Neuronal stem cell (in vitro differentiated cells): ENCODE results near the gene CAMK1.
A peak's percentile ranks its signal among the peaks of the same experiment; 100 is the strongest.

Experiments
- DNase-seq: peaks from one replicate; pipeline ENCODE4 v3.0.0-alpha.2; 2013; ENCODE audit warnings: low spot score
- H2AFZ ChIP-seq: one replicate; pipeline ENCODE4 v1.6.1; 2013; ENCODE audit warnings: mild to moderate bottlenecking, low read length, inconsistent platforms
- H2AK5ac ChIP-seq: 2 replicates; pipeline ENCODE4 v1.6.1; 2013; ENCODE audit warnings: low read depth, mild to moderate bottlenecking, inconsistent platforms, low read length, moderate library complexity, mixed read lengths
- H2BK120ac ChIP-seq: 2 replicates; pipeline ENCODE4 v1.6.1; 2013; ENCODE audit warnings: low read depth, mild to moderate bottlenecking, inconsistent platforms, low read length, moderate library complexity, mixed read lengths
- H2BK12ac ChIP-seq: one replicate; pipeline ENCODE4 v1.6.1; 2013; ENCODE audit warnings: low read length, inconsistent platforms
- H2BK15ac ChIP-seq: 2 replicates; pipeline ENCODE4 v1.6.1; 2013; ENCODE audit warnings: mild to moderate bottlenecking, low read length, inconsistent platforms, mixed read lengths
- H2BK5ac ChIP-seq: one replicate; pipeline ENCODE4 v1.6.1; 2013; ENCODE audit warnings: inconsistent platforms, mild to moderate bottlenecking, low read length, moderate library complexity
- H3K14ac ChIP-seq: one replicate; pipeline ENCODE4 v1.6.1; 2013; ENCODE audit warnings: low read length, inconsistent platforms
- H3K18ac ChIP-seq: 2 replicates; pipeline ENCODE4 v1.6.1; 2013; ENCODE audit warnings: low read length, inconsistent platforms
- H3K23ac ChIP-seq: 2 replicates; pipeline ENCODE4 v1.6.1; 2013; ENCODE audit warnings: low read depth, mild to moderate bottlenecking, mixed read lengths, low read length, inconsistent platforms; ENCODE audit not compliant: poor library complexity
- H3K27ac ChIP-seq: replicated peaks from 3 replicates; pipeline ENCODE4 v1.5.1; 2013; ENCODE audit warnings: low read length, inconsistent platforms
- H3K27me3 ChIP-seq, 3 experiments: 2 replicates each; pipeline ENCODE4 v1.6.1; 2013; ENCODE audit warnings: low read length in 3 of 3, mild to moderate bottlenecking in 2 of 3, inconsistent platforms in 1 of 3, low read depth in 1 of 3, mixed read lengths in 1 of 3, moderate library complexity in 1 of 3; ENCODE audit not compliant: control insufficient read depth in 3 of 3, insufficient read depth in 3 of 3
- H3K36me3 ChIP-seq, 2 donors: replicated peaks in 1 of 2; 2 replicates each; pipeline ENCODE4 v1.6.1; 2013; ENCODE audit warnings: low read length in 2 of 2; ENCODE audit not compliant: control insufficient read depth in 2 of 2, insufficient read depth in 2 of 2
- H3K4ac ChIP-seq: 2 replicates; pipeline ENCODE4 v1.6.1; 2013; ENCODE audit warnings: inconsistent platforms, mild to moderate bottlenecking, low read length, moderate library complexity
- H3K4me1 ChIP-seq, 2 donors: 1 replicate in 1 of 2; 2 replicates in 1 of 2; pipeline ENCODE4 v1.6.1; 2013; ENCODE audit warnings: low read length in 2 of 2, low read depth in 1 of 2; ENCODE audit not compliant: control insufficient read depth in 2 of 2, insufficient read depth in 1 of 2
- H3K4me2 ChIP-seq: one replicate; pipeline ENCODE4 v1.6.1; 2013; ENCODE audit warnings: mild to moderate bottlenecking, low read length, inconsistent platforms; ENCODE audit not compliant: insufficient read depth, poor library complexity, severe bottlenecking
- H3K4me3 ChIP-seq, 2 donors: 2 replicates each; pipeline ENCODE4 v1.5.1; 2013; ENCODE audit warnings: low read length in 2 of 2, mild to moderate bottlenecking in 2 of 2, inconsistent platforms in 1 of 2, moderate library complexity in 1 of 2
- H3K79me1 ChIP-seq: one replicate; pipeline ENCODE4 v1.6.1; 2013; ENCODE audit warnings: low read depth, mild to moderate bottlenecking, inconsistent platforms, low read length, moderate library complexity
- H3K9ac ChIP-seq: one replicate; pipeline ENCODE4 v1.6.1; 2013; ENCODE audit warnings: mild to moderate bottlenecking, low read depth, low read length, inconsistent platforms; ENCODE audit not compliant: poor library complexity
- H3K9me3 ChIP-seq, 2 donors: replicated peaks in 1 of 2; 2 replicates each; pipeline versions ENCODE3 to v1.6.1; 2013; ENCODE audit warnings: low read length in 2 of 2, mild to moderate bottlenecking in 2 of 2, inconsistent platforms in 1 of 2, low read depth in 1 of 2, mixed read lengths in 1 of 2, moderate library complexity in 1 of 2; ENCODE audit not compliant: control insufficient read depth in 2 of 2, insufficient read depth in 1 of 2
- H4K8ac ChIP-seq: one replicate; pipeline ENCODE4 v1.6.1; 2013; ENCODE audit warnings: low read depth, mild to moderate bottlenecking, inconsistent platforms, low read length, moderate library complexity
- H4K91ac ChIP-seq: one replicate; pipeline ENCODE4 v1.6.1; 2013; ENCODE audit warnings: low read length, low read depth, mild to moderate bottlenecking, inconsistent platforms; ENCODE audit not compliant: poor library complexity
- WGBS, 2 donors: extraction: QIAGEN DNeasy Blood & Tissue Kit; methylation state at CpG; one replicate each; pipeline ENCODE4 v1.1.7; 2013; ENCODE audit warnings: missing lambda C conversion rate in 2 of 2, mixed read lengths in 1 of 2; ENCODE audit not compliant: insufficient read length in 2 of 2, insufficient replicate concordance in 1 of 2; ENCODE audit errors: extremely low coverage in 2 of 2; 5-methylcytosine and 5-hydroxymethylcytosine counted together

CAMK1 gene

GRCh38 chr3:9792405-9793160 lies 22.8 kb upstream of the CAMK1 start, which contains the start of the genes ARPC4 and TADA3:
TSS of gene ARPC4 (plus strand) at chr3:9793082. CDS start at chr3:9793122, 40 bp downstream.
TSS of gene TADA3 (minus strand) at chr3:9792473. CDS start at chr3:9791466, 1,007 bp downstream.
- DNase-seq = peak; percentile 98
- peaks cover 29 to 65% of the 10 kb centered on the region in 2 donors for H3K36me3 ChIP-seq

GRCh38 chr3:9791790-9792404 lies 22.1 kb upstream of the CAMK1 start:
- no peak overlapping the region for H3K4ac ChIP-seq
- peak overlapping the region; percentile 65 for H3K4me2 ChIP-seq
- peaks cover 7 to 9% of the 10 kb centered on the region in 2 donors for H3K4me1 ChIP-seq
- H2AFZ ChIP-seq = peak overlapping the region; percentile 98
- H3K18ac ChIP-seq = peak overlapping the region; percentile 81
- peaks cover 2% of the 10 kb centered on the region for H3K79me1 ChIP-seq
- peak overlapping the region; percentile 86 for H3K23ac ChIP-seq
- no CpG with 5 or more reads among the region's 14 CpGs for WGBS, 2 donors
- no peaks in the 10 kb centered on the region for H3K9me3 ChIP-seq
- H3K4me3 ChIP-seq = peak overlapping the region; percentile 71 to 88
- no peak overlapping the region for H2BK12ac ChIP-seq
- peak overlapping the region; percentile 27 for H3K9ac ChIP-seq
- H3K14ac ChIP-seq = no peak overlapping the region
- no peak overlapping the region for H4K91ac ChIP-seq
- no peak overlapping the region for H2BK15ac ChIP-seq
- DNase-seq = no peak
- no peak overlapping the region for H4K8ac ChIP-seq
- peak overlapping the region; percentile 98 for H3K27ac ChIP-seq
- H3K36me3 ChIP-seq = peaks cover 26 to 65% of the 10 kb centered on the region in 2 donors
- no peak overlapping the region for H2BK5ac ChIP-seq
- no peaks in the 10 kb centered on the region for H3K27me3 ChIP-seq
- no peak overlapping the region for H2BK120ac ChIP-seq
- H2AK5ac ChIP-seq = no peak overlapping the region

More at GRCh38 chr3:9792405-9793160, 22.8 kb upstream of the CAMK1 start, which contains the start of the genes ARPC4 and TADA3:
- peak within 1 kb of the TSS; percentile 86 for H3K4ac ChIP-seq
- peak within 1 kb of the TSS; percentile 77 for H3K4me2 ChIP-seq
- peak within 1 kb of the TSS; percentile 90 for H3K18ac ChIP-seq
- H3K9ac ChIP-seq = peak within 1 kb of the TSS; percentile 95
- H2BK120ac ChIP-seq = no peak within 1 kb of the TSS
- no CpG with 5 or more reads among the region's 65 CpGs for WGBS, 2 donors
- H4K91ac ChIP-seq = peak within 1 kb of the TSS; percentile 11
- peak within 1 kb of the TSS; percentile 86 for H3K23ac ChIP-seq
- peaks cover 7 to 9% of the 10 kb centered on the region in 2 donors for H3K4me1 ChIP-seq
- H3K4me3 ChIP-seq = peak within 1 kb of the TSS; percentile 71 to 88
- H2AK5ac ChIP-seq = peak within 1 kb of the TSS; percentile 13
- H3K27ac ChIP-seq = peak within 1 kb of the TSS; percentile 98
- peaks cover 3% of the 10 kb centered on the region for H3K79me1 ChIP-seq
- peak within 1 kb of the TSS; percentile 98 for H2AFZ ChIP-seq
- H3K9me3 ChIP-seq = no peaks in the 10 kb centered on the region
- H2BK5ac ChIP-seq = peak within 1 kb of the TSS; percentile 4
- H4K8ac ChIP-seq = no peak within 1 kb of the TSS
- H3K27me3 ChIP-seq = no peaks in the 10 kb centered on the region
- H2BK15ac ChIP-seq = no peak within 1 kb of the TSS
- no peak within 1 kb of the TSS for H2BK12ac ChIP-seq
- H3K14ac ChIP-seq = no peak within 1 kb of the TSS

DNA sequence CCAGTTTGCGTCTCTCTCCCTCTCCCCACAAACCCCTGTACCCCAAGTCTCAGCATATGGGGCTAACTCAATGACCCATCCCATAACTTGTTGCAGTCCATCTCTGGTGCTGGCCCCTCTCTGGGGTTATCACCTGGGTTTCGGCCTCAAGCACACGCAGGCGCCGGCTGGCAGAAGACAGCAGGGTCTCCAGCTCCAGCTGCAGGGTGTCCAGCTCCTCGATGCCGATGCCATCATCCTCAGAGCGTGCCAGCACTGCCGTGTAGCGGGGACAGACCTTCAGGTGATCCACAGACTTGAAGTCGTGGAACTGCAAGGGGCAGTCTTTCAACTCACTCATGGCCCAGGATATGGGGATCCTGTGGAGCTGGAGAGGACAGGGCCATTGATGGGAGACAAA lies 21.4 kb upstream of the CAMK1 start:
- peaks cover 2% of the 10 kb centered on the region for H3K79me1 ChIP-seq
- H3K4me3 ChIP-seq = no peak overlapping the region
- H4K8ac ChIP-seq = no peak overlapping the region
- H3K4me1 ChIP-seq = peaks cover 7 to 9% of the 10 kb centered on the region in 2 donors
- no peak overlapping the region for H3K23ac ChIP-seq
- H2BK120ac ChIP-seq = no peak overlapping the region
- no peak overlapping the region for H3K4ac ChIP-seq
- no peak overlapping the region for H3K14ac ChIP-seq
- no peak overlapping the region for H2BK15ac ChIP-seq
- no peak overlapping the region for H3K4me2 ChIP-seq
- H2BK12ac ChIP-seq = no peak overlapping the region
- no peak overlapping the region for H2AK5ac ChIP-seq
- no peaks in the 10 kb centered on the region for H3K27me3 ChIP-seq
- no peak overlapping the region for H2AFZ ChIP-seq
- H2BK5ac ChIP-seq = no peak overlapping the region
- WGBS, 2 donors = no CpG with 5 or more reads among the region's 11 CpGs
- H3K27ac ChIP-seq = no peak overlapping the region
- no peaks in the 10 kb centered on the region for H3K9me3 ChIP-seq
- H3K36me3 ChIP-seq = peaks cover 31 to 69% of the 10 kb centered on the region in 2 donors
- no peak overlapping the region for H3K18ac ChIP-seq
- H4K91ac ChIP-seq = no peak overlapping the region
- H3K9ac ChIP-seq = peak overlapping the region; percentile 24
- no peak for DNase-seq

DNA sequence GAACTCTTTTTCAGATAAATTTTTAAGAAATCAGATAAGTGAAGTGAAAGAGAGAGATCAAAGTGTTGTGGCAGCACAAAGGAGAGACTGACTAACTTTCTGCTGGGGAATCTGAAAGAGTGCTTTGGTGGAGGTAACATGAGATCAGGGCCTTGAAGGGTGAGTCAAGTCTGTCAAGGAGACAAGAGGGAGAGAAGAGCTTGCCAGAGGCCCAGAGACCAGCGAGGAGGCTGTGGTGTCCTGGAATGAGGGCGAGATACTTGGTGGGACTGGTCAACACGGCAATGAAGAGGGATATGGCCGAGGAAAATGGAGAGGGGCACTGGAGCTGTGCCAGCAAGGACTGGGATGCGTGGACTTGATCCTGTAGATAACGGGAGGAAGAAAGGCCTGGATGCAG lies 18.0 kb upstream of the CAMK1 start:
- no peak for DNase-seq
- WGBS, 2 donors = no CpG with 5 or more reads among the region's 6 CpGs
- Histone ChIP-seq H3K9ac (no peak overlapping the region), H3K14ac (no peak overlapping the region), H2BK12ac (no peak overlapping the region), H3K4me2 (no peak overlapping the region), H3K27ac (no peak overlapping the region), H2BK5ac (no peak overlapping the region), H3K4ac (no peak overlapping the region), H3K23ac (no peak overlapping the region), H3K9me3 (no peaks in the 10 kb centered on the region), H2AK5ac (no peak overlapping the region), H3K36me3 (peaks cover 42 to 82% of the 10 kb centered on the region in 2 donors), H4K8ac (no peak overlapping the region), H2BK120ac (no peak overlapping the region), H3K27me3 (no peaks in the 10 kb centered on the region), H3K79me1 (no peaks in the 10 kb centered on the region), H2AFZ (no peak overlapping the region), H3K4me1 (peaks cover 2 to 3% of the 10 kb centered on the region in 2 donors), H4K91ac (no peak overlapping the region), H2BK15ac (no peak overlapping the region), H3K18ac (no peak overlapping the region), H3K4me3 (no peak overlapping the region)
